SKM-1 treated with dmso at 0.1 percent for 144 hours (cell line): Measurements from ENCODE around the gene UQCR11.
A peak's percentile ranks its signal among the peaks of the same experiment; 100 is the strongest.
"Not testable (repeated sequence)": the region's sequence is repeated elsewhere in the genome, so short reads cannot be mapped to it uniquely, and the experiment has no call there.

Source experiments
- DNase-seq: peaks from one replicate; lab custom pipeline; 2025; ENCODE audit not compliant: unreplicated experiment; lab: John Stamatoyannopoulos, UW

UQCR11 gene

DNA sequence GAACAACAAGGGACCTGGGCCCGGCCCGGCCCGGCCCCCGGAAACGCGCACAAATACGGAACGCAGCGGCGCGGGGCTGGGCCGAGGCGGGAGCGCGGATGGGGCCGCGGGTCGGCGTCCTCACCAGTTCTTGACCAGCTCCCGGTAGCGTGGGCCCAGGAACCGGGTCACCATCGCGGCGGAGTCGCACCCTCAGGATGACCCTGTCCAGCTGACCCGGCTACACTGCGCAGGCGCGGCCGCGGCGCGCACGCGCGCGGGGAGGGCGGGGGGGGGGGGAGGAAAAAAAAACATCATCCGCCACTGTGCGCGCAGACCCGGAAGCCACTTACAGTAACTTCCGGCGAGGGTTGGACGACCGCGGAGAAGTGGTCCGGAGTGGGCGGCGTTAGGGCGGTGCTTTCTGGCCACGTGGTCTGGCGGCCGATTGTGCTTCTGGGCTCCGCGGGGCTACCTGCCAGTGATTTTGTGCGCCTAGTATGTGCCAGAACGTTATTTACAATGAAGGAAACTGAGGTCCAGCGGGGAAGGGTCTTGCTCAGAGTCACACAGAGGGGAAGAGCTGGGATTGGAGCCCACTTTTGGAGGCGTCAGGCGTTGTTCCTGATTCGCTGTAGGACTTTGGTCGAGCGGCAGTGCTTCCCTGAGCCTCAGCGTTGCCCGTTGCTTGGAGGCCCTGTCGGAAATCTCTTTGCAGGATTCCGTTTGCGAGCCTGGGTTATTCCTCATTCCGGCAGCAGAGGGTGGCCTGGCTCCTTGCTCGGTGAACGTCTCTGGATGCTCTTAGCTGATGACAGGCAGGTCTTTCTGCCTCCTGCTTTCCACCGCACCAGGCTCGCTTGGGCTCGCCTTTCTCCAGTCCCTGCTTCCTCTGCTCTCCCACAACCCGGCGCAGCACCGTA lies at the start of gene UQCR11:
Gene UQCR11 (minus strand): TSS at position 227 of the 902 bp plus-strand sequence. CDS start 53 bp downstream, at position 174.
- DNase-seq: peak; percentile 89

GRCh38 chr19:1654178-1654792 lies 49.0 kb upstream of the UQCR11 start:
- no peak for DNase-seq

- DNase-seq: no peak
Measured at GRCh38 chr19:1653300-1653628, 48.0 kb upstream of the UQCR11 start.

GRCh38 chr19:1652471-1653299 lies 47.4 kb upstream of the UQCR11 start, which contains the start of gene TCF3:
Gene TCF3, minus strand, starts transcription at chr19:1652615. Its CDS starts 2,367 bp downstream, at chr19:1650248.
- peak; percentile 94 for DNase-seq

DNA sequence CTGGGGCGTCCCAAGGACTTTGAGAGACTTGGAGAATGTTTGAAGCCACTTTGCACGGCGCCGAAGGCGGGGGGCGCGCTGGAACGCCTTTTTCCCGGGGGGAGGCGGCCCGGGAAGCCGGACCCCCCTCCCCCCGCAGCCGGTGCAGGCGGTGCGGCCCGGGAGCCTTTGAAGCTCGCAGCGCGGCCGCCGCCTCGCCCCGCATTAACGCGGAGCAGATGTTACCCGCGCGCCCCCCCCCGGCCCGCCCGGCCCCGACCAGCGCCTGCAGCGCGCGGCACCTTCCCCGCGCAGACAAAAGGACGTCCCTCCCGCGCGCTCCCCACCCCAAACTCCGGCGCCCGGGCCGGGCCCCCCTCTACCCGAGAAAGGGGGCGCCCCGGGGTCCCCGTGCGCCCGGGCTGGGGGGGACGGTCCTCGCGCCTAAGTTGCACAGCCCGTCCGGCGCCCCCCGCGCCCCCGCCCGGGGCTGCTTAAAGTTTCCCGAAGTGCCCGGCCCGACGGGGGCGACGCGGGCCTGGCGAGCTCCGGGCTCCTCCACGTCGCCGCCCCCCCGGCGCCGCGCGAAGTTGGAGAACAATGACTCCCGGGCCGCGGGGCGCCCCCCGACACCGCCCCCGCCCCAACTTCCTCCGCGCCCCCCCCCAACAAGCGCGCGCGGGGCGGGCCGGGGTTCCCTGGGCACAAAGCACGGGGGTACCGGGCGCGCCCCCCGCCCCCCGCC lies 46.5 kb upstream of the UQCR11 start:
- no peak for DNase-seq

DNA sequence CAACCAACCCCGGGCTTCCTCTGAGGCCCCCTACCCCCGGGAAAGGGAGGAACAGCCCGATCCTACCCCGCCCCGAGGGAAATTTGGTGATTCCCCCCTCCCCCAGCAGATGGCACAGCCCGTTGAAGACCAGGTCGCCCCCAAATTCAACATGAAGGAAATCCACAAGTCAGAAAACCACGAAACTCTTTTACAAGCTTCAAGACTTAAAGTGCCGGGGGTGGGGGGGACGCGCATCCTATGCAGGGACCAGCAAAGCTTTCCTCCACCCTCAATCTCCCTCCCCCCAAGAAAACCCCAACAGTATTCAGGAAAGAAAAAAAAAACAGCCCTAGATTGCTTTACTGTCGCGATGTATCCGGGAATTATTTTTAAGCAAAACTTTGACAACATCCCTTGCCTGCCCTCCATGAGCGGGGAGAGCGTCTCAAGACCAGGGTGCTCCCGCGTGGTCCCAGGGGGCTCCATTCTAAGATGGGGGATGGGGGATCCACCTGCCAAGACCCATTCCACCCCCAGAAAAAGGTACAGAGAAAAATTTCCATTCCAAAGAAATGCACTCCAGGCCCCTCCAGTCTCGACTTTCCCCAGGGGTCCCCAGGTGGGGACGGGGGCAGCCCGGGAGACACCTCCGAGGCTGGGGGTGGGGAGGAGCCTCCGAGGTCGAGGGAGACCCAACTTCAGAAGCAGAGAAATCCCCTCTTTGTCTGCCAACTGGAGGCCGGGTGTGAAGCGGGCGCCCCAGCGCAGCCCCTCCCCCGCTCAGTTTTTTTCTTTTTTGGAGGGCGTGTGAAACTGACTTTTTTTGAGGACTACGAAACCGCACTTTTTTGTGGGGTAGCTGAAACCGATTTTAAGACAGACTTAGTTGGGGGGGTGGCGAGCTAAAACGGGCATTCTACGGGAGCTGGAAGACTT lies 45.6 kb upstream of the UQCR11 start:
- DNase-seq: no peak

- DNase-seq: no peak
Measured at GRCh38 chr19:1649706-1650649, 44.7 kb upstream of the UQCR11 start.

- DNase-seq: no peak
Measured at GRCh38 chr19:1648920-1649541, 43.8 kb upstream of the UQCR11 start.

GRCh38 chr19:1648459-1648849 lies 43.2 kb upstream of the UQCR11 start:
- DNase-seq: no peak

- no peak for DNase-seq
Measured at GRCh38 chr19:1647501-1648458, 42.5 kb upstream of the UQCR11 start.

GRCh38 chr19:1646659-1647453 lies 41.6 kb upstream of the UQCR11 start:
- DNase-seq: no peak

- DNase-seq: no peak
Measured at GRCh38 chr19:1646149-1646548, 40.9 kb upstream of the UQCR11 start.

DNA sequence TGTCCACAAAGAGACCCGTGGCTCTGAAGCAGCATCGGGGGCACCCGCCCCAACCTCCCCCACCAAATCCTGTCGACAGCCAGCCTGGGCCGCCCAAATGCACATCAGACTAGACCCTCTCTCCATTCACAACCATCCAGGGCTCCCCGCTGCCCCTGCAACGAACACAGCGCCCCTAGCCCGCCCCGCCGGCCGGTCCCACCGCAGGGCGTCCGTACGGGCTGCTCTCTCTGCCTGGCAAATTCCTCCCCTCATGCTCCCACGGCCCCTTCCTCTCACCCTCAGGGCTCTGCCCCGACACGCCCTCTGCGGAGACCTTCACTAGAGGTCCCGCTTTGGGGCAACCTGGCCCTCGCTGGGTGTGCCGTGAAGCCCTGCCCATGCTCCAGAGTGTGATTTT lies 40.0 kb upstream of the UQCR11 start:
- no peak for DNase-seq

DNA sequence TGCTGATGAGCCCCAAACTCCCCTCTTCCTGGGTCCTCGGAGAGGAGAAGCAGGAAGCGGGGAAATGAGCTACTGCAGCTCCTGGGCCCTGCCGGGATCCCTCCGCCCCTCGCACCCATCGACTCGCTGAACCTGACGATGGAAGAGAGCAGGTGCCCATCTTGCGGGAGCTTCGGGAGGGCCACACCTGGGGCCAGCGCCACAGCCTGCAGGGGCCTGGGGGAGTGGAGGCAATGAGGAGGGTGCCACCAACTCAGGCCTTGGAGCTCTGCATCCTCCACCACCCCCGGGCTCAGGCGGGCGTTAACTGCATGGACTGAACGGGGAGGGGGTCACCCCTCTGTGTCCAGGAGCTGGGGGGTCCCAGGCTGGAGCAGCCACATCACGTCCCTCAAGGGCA lies 38.8 kb upstream of the UQCR11 start:
- no peak for DNase-seq

- DNase-seq: not testable (repeated sequence)
Measured at GRCh38 chr19:1640893-1641448, 35.7 kb upstream of the UQCR11 start.
